Calu3 (cell line): ENCODE measurements around the gene JSRP1. TPM values are rescaled to one million over a fixed set of nuclear protein-coding genes. Genes with fewer than 3 reads are reported as not detected.

Experiments used
- BruUV-seq: library from RNA; stranded (reverse); fragments of 400-500 nt; replicated peaks from 2 replicates; lab custom pipeline; 2021; lab: Mats Ljungman, UMichigan
- CTCF ChIA-PET: fragments of 300-600 bp; sonication (Branson Sonifier 250); formaldehyde crosslinking; loops from one replicate; lab custom pipeline; 2022; ENCODE audit warnings: antibody characterized with exemption; lab: Charles Lee
- DNase-seq: peaks from one replicate; pipeline ENCODE4 v3.0.0; 2022
- H3K27ac Mint-ChIP-seq: one replicate; pipeline ENCODE4 v1.8.0; 2022; ENCODE audit warnings: mixed read lengths; ENCODE audit not compliant: unreplicated experiment
- H3K27me3 Mint-ChIP-seq: one replicate; pipeline ENCODE4 v1.8.0; 2022; ENCODE audit warnings: mixed read lengths; ENCODE audit not compliant: unreplicated experiment
- H3K36me3 Mint-ChIP-seq: one replicate; pipeline ENCODE4 v1.8.0; 2022; ENCODE audit warnings: mild to moderate bottlenecking, moderate library complexity, mixed read lengths; ENCODE audit not compliant: insufficient read depth, unreplicated experiment
- H3K4me1 Mint-ChIP-seq: one replicate; pipeline ENCODE4 v1.8.0; 2022; ENCODE audit warnings: mild to moderate bottlenecking, low read depth, mixed read lengths; ENCODE audit not compliant: unreplicated experiment
- H3K4me3 Mint-ChIP-seq: one replicate; pipeline ENCODE4 v1.8.0; 2022; ENCODE audit warnings: mild to moderate bottlenecking, low read depth, moderate library complexity, mixed read lengths; ENCODE audit not compliant: unreplicated experiment
- H3K9me3 Mint-ChIP-seq: one replicate; pipeline ENCODE4 v1.8.0; 2022; ENCODE audit warnings: low read depth, mixed read lengths; ENCODE audit not compliant: unreplicated experiment
- CTCF ChIP-seq: fragments of 200-600 bp; IDR thresholded peaks from one replicate; pipeline ENCODE4 v1.8.0; 2022; ENCODE audit warnings: antibody characterized with exemption; ENCODE audit not compliant: unreplicated experiment
- intact Hi-C: fragments of 100-400 bp; cut with micrococcal nuclease; formaldehyde crosslinking; loops from one replicate; pipeline ENCODE4 v1.10.0; 2022; ENCODE audit not compliant: unreplicated experiment
- total RNA-seq: library from RNA; stranded (reverse); gene quantifications from 2 replicates; pipeline ENCODE4 v1.2.3, GENCODE V29; 2022

Gene JSRP1
- total RNA-seq, 1 experiment from 2014 or later: 0.73 TPM

GRCh38 chr19:2251106-2252054, 4.8 kb downstream of the JSRP1 start:
- peaks cover 22% of the 10 kb centered on the region for H3K36me3 Mint-ChIP-seq

GRCh38 chr19:2250766-2251105, 5.5 kb downstream of the JSRP1 start:
- no TSS peak for BruUV-seq
- Mint-ChIP-seq H3K27me3 (no peaks in the 10 kb centered on the region), H3K4me3 (no peak overlapping the region), H3K9me3 (no peaks in the 10 kb centered on the region), H3K4me1 (no peaks in the 10 kb centered on the region), H3K27ac (no peak overlapping the region), H3K36me3 (peaks cover 22% of the 10 kb centered on the region)
- intact Hi-C loops: no loop called here
- DNase-seq: no peak
- CTCF ChIA-PET: interaction anchor here (1.1 kb wide), 1 partner anchor 11 kb away, joined by 3 read pairs; no protein-coding TSS in a partner anchor
- TF ChIP-seq CTCF: no peak

More at GRCh38 chr19:2251106-2252054, 4.8 kb downstream of the JSRP1 start:
- no TSS peak for BruUV-seq
- no peak overlapping the region for H3K27ac Mint-ChIP-seq
- H3K4me3 Mint-ChIP-seq: no peak overlapping the region
- intact Hi-C loops: no loop called here
- no peaks in the 10 kb centered on the region for H3K4me1 Mint-ChIP-seq
- H3K9me3 Mint-ChIP-seq: no peaks in the 10 kb centered on the region
- H3K27me3 Mint-ChIP-seq: no peaks in the 10 kb centered on the region
- no peak for DNase-seq
- no peak for TF ChIP-seq CTCF
- CTCF ChIA-PET: no interaction called here

- TF ChIP-seq CTCF: no peak
- Mint-ChIP-seq H3K36me3 (peaks cover 22% of the 10 kb centered on the region), H3K4me3 (no peak overlapping the region), H3K27ac (no peak overlapping the region), H3K27me3 (no peaks in the 10 kb centered on the region), H3K9me3 (no peaks in the 10 kb centered on the region), H3K4me1 (no peaks in the 10 kb centered on the region)
- CTCF ChIA-PET: interaction anchor here (1.1 kb wide), 1 partner anchor 12 kb away, joined by 3 read pairs; no protein-coding TSS in a partner anchor
- DNase-seq: no peak
- BruUV-seq: no TSS peak
- intact Hi-C loops: no loop called here
Measured at GRCh38 chr19:2249880-2250765, 6.1 kb downstream of the JSRP1 start.
